HEK293 (cell line): ENCODE measurements around the gene GNPNAT1.
A peak's percentile ranks its signal among the peaks of the same experiment; 100 is the strongest.

Source experiments
- CTCF ChIA-PET: fragments of 350-600 bp; formaldehyde crosslinking; extraction: SDS; loops from one replicate; lab custom pipeline; 2021; ENCODE audit warnings: antibody characterized with exemption; lab: Yijun Ruan, JAX
- POLR2A ChIA-PET: fragments of 300-600 bp; formaldehyde crosslinking; extraction: SDS; loops from one replicate; lab custom pipeline; 2020; ENCODE audit warnings: antibody characterized with exemption, inconsistent platforms; lab: Yijun Ruan, JAX
- H3K27ac ChIP-seq: fragments of 200-500 bp; sonication (Bioruptor generic); 2 replicates; pipeline ENCODE4 v1.5.1; 2014; ENCODE audit warnings: low read depth, low read length, control low read depth, inconsistent platforms; ENCODE audit errors: extremely low read depth
- H3K36me3 ChIP-seq, 2 experiments: fragments of 200-500 bp in 1 of 2; sonication (Bioruptor generic) in 1 of 2; 1 replicate in 1 of 2; 2 replicates in 1 of 2; pipeline ENCODE4 v1.5.1; 2014 to 2017; ENCODE audit warnings: inconsistent platforms in 2 of 2, low read length in 2 of 2; ENCODE audit not compliant: control insufficient read depth in 2 of 2, insufficient read depth in 1 of 2
- H3K4me1 ChIP-seq: fragments of 200-500 bp; sonication (Bioruptor generic); 2 replicates; pipeline ENCODE4 v1.5.1; 2014; ENCODE audit warnings: mild to moderate bottlenecking, low read length, inconsistent platforms; ENCODE audit not compliant: control insufficient read depth, insufficient read depth
- H3K4me3 ChIP-seq: 2 replicates; pipeline ENCODE4 v1.5.1; 2011; ENCODE audit warnings: low read depth, mild to moderate bottlenecking, control low read depth, low read length, moderate library complexity
- H3K9me3 ChIP-seq: fragments of 200-500 bp; sonication (Bioruptor generic); 2 replicates; pipeline ENCODE4 v1.5.1; 2014; ENCODE audit warnings: low read depth, low read length, inconsistent platforms; ENCODE audit not compliant: control insufficient read depth, insufficient read depth
- BCL11A ChIP-seq: fragments of 450-650 bp; formaldehyde crosslinking; IDR thresholded peaks from 2 replicates; pipeline ENCODE4 v1.5.1; 2016; ENCODE audit warnings: low read depth, missing biosample characterization, missing genetic modification characterization
- ELK4 ChIP-seq: IDR thresholded peaks from 2 replicates; pipeline ENCODE4 v1.6.1; 2011; ENCODE audit warnings: mild to moderate bottlenecking, low read depth, low read length, borderline replicate concordance
- HOXD13 ChIP-seq: sonication (generic); formaldehyde crosslinking; IDR thresholded peaks from 2 replicates; pipeline ENCODE4 v1.8.0; 2022; ENCODE audit warnings: missing genetic modification reagents, borderline replicate concordance
- TRIM28 ChIP-seq: IDR thresholded peaks from 2 replicates; pipeline ENCODE4 v1.6.1; 2011; ENCODE audit warnings: low read length, control low read depth, borderline replicate concordance
- ZBTB7A ChIP-seq: fragments of 450-650 bp; formaldehyde crosslinking; IDR thresholded peaks from 2 replicates; pipeline ENCODE4 v1.5.1; 2016; ENCODE audit warnings: low read depth, missing biosample characterization, missing genetic modification characterization
- ZFP41 ChIP-seq: fragments of 450-650 bp; formaldehyde crosslinking; IDR thresholded peaks from 2 replicates; pipeline ENCODE4 v1.5.1; 2016; ENCODE audit warnings: missing biosample characterization, missing genetic modification characterization, borderline replicate concordance
- ZNF112 ChIP-seq: fragments of 450-650 bp; formaldehyde crosslinking; IDR thresholded peaks from 2 replicates; pipeline ENCODE4 v1.5.0; 2017; ENCODE audit warnings: missing biosample characterization, missing genetic modification characterization
- ZNF133 ChIP-seq: fragments of 450-650 bp; formaldehyde crosslinking; IDR thresholded peaks from 2 replicates; pipeline ENCODE4 v1.5.1; 2016; ENCODE audit warnings: missing biosample characterization, missing genetic modification characterization
- ZNF169 ChIP-seq: fragments of 450-650 bp; formaldehyde crosslinking; IDR thresholded peaks from 2 replicates; pipeline ENCODE4 v1.5.1; 2016; ENCODE audit warnings: missing biosample characterization, missing genetic modification characterization
- ZNF221 ChIP-seq: fragments of 450-650 bp; formaldehyde crosslinking; IDR thresholded peaks from 2 replicates; pipeline ENCODE4 v1.5.1; 2017; ENCODE audit warnings: missing biosample characterization, missing genetic modification characterization, borderline replicate concordance
- ZNF24 ChIP-seq: fragments of 450-650 bp; formaldehyde crosslinking; IDR thresholded peaks from 2 replicates; pipeline ENCODE4 v1.5.1; 2016; ENCODE audit warnings: missing biosample characterization, missing genetic modification characterization
- ZNF266 ChIP-seq: fragments of 450-650 bp; formaldehyde crosslinking; IDR thresholded peaks from 2 replicates; pipeline ENCODE4 v1.5.1; 2016; ENCODE audit warnings: missing biosample characterization, missing genetic modification characterization, low read depth
- ZNF335 ChIP-seq: fragments of 450-650 bp; formaldehyde crosslinking; conservative IDR thresholded peaks from 2 replicates; pipeline ENCODE4 v1.5.1; 2016; ENCODE audit warnings: missing biosample characterization, missing genetic modification characterization
- ZNF510 ChIP-seq: fragments of 450-650 bp; formaldehyde crosslinking; IDR thresholded peaks from 2 replicates; pipeline ENCODE4 v1.5.1; 2018; ENCODE audit warnings: mild to moderate bottlenecking, missing genetic modification characterization, missing biosample characterization; ENCODE audit not compliant: insufficient replicate concordance
- ZNF521 ChIP-seq: fragments of 450-650 bp; formaldehyde crosslinking; IDR thresholded peaks from 2 replicates; pipeline ENCODE4 v1.5.1; 2017; ENCODE audit warnings: missing biosample characterization, mild to moderate bottlenecking, missing genetic modification characterization
- ZNF558 ChIP-seq: fragments of 450-650 bp; formaldehyde crosslinking; IDR thresholded peaks from 2 replicates; pipeline ENCODE4 v1.5.1; 2016; ENCODE audit warnings: missing biosample characterization, missing genetic modification characterization
- ZNF560 ChIP-seq: fragments of 450-650 bp; formaldehyde crosslinking; IDR thresholded peaks from 2 replicates; pipeline ENCODE4 v1.5.1; 2017; ENCODE audit warnings: missing biosample characterization, missing genetic modification characterization, borderline replicate concordance
- ZNF610 ChIP-seq: fragments of 450-650 bp; formaldehyde crosslinking; IDR thresholded peaks from 2 replicates; pipeline ENCODE4 v1.5.1; 2016; ENCODE audit warnings: missing biosample characterization, missing genetic modification characterization, borderline replicate concordance
- ZNF664 ChIP-seq: fragments of 450-650 bp; formaldehyde crosslinking; IDR thresholded peaks from 2 replicates; pipeline ENCODE4 v1.5.1; 2016; ENCODE audit warnings: missing biosample characterization, missing genetic modification characterization
- ZNF747 ChIP-seq: fragments of 450-650 bp; formaldehyde crosslinking; IDR thresholded peaks from 2 replicates; pipeline ENCODE4 v1.5.1; 2016; ENCODE audit warnings: missing biosample characterization, missing genetic modification characterization
- ZSCAN23 ChIP-seq: fragments of 450-650 bp; formaldehyde crosslinking; IDR thresholded peaks from 2 replicates; pipeline ENCODE4 v1.5.1; 2016; ENCODE audit warnings: missing biosample characterization, missing genetic modification characterization
- ZXDB ChIP-seq: fragments of 450-650 bp; formaldehyde crosslinking; IDR thresholded peaks from 2 replicates; pipeline ENCODE4 v1.5.1; 2016; ENCODE audit warnings: missing biosample characterization, missing genetic modification characterization
- TF ChIP-seq, protein P1 (sequence below): fragments of 450-650 bp; formaldehyde crosslinking; IDR thresholded peaks from 2 replicates; pipeline ENCODE4 v1.5.1; 2016; ENCODE audit warnings: missing biosample characterization, missing genetic modification characterization
- TF ChIP-seq, protein P2 (sequence below): fragments of 450-650 bp; formaldehyde crosslinking; IDR thresholded peaks from 2 replicates; pipeline ENCODE4 v1.5.1; 2016; ENCODE audit warnings: missing biosample characterization, missing genetic modification characterization, borderline replicate concordance

Gene GNPNAT1

DNA sequence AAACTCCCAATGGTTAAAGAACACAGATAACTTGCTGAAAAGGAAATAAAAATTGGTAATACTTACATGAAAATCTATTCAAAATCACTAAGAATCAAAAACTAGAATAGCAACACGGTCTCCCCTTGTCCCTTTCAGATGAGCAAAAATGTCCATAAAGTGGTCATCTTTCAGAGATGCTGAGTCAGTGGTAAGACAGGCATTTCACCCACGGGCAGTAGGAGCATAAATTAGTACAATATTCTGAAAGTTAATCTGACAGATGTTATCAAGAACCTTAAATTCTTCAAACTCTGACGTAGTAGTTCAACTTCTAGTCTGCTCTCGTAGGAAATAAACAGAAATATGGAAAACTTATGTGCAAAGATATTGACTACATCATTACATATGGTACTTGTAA is 33.1 kb upstream of the GNPNAT1 start:
- Histone ChIP-seq H3K27ac (no peak overlapping the region), H3K9me3 (no peaks in the 10 kb centered on the region), H3K4me3 (no peak overlapping the region), H3K36me3 (no peaks in the 10 kb centered on the region), H3K4me1 (no peaks in the 10 kb centered on the region)
- POLR2A ChIA-PET: interaction anchor here (1.2 kb wide), 1 partner anchor 137 kb away, joined by 3 read pairs; no protein-coding TSS in a partner anchor
- CTCF ChIA-PET: interaction anchor here (0.6 to 3.2 kb wide), 9 partner anchors 8 to 642 kb away, joined by 3 to 29 read pairs (median 4); no protein-coding TSS in a partner anchor
- TF ChIP-seq ZNF266 (tag by site-specific recombination): 0 out of 2 replicates have a peak, but pooled peaks have one; percentile 8
- TF ChIP-seq ZNF335: no peak
- TF ChIP-seq ELK4: no peak

DNA sequence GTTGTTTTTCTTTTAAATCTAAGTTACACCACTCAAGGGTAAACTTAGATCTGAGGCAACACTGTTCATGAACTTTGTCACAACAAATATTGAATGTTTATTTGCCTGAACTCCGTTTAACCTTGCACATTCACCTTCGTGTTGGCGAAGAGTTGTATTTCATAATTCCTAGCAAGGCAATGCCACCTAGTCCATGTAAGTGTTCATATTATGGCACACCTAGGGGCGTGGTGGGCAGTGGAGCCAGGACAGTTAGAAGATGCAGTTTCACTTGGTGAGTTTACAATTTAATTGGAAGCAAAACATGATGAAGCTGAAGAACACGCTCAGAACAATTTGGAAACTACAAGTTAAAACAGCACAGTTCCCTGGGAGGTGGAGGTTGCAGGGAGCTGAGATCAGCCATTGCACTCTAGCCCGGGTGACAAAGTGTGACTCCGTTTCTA is 30.4 kb upstream of the GNPNAT1 start:
- CTCF ChIA-PET: interaction anchor here (0.6 to 2.7 kb wide), 5 partner anchors 131 to 243 kb away, joined by 3 to 18 read pairs (median 4); no protein-coding TSS in a partner anchor
- Histone ChIP-seq H3K27ac (no peak overlapping the region), H3K9me3 (no peaks in the 10 kb centered on the region), H3K36me3 (no peaks in the 10 kb centered on the region), H3K4me3 (no peak overlapping the region), H3K4me1 (no peaks in the 10 kb centered on the region)
- POLR2A ChIA-PET: no interaction called here
- TF ChIP-seq, protein P1, sequence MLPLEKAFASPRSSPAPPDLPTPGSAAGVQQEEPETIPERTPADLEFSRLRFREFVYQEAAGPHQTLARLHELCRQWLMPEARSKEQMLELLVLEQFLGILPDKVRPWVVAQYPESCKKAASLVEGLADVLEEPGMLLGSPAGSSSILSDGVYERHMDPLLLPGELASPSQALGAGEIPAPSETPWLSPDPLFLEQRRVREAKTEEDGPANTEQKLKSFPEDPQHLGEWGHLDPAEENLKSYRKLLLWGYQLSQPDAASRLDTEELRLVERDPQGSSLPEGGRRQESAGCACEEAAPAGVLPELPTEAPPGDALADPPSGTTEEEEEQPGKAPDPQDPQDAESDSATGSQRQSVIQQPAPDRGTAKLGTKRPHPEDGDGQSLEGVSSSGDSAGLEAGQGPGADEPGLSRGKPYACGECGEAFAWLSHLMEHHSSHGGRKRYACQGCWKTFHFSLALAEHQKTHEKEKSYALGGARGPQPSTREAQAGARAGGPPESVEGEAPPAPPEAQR (tag by site-specific recombination): no peak
- TF ChIP-seq ZNF510 (tag by site-specific recombination) (no peak), ZFP41 (no peak), ZNF221 (tag by site-specific recombination) (no peak), BCL11A (tag by site-specific recombination) (no peak), ZSCAN23 (tag by site-specific recombination) (no peak), ZNF560 (tag by site-specific recombination) (no peak), ZNF664 (tag by site-specific recombination) (no peak), ZXDB (tag by site-specific recombination) (no peak), TRIM28 (no peak), ZNF521 (tag by site-specific recombination) (no peak)
- TF ChIP-seq, protein P2, sequence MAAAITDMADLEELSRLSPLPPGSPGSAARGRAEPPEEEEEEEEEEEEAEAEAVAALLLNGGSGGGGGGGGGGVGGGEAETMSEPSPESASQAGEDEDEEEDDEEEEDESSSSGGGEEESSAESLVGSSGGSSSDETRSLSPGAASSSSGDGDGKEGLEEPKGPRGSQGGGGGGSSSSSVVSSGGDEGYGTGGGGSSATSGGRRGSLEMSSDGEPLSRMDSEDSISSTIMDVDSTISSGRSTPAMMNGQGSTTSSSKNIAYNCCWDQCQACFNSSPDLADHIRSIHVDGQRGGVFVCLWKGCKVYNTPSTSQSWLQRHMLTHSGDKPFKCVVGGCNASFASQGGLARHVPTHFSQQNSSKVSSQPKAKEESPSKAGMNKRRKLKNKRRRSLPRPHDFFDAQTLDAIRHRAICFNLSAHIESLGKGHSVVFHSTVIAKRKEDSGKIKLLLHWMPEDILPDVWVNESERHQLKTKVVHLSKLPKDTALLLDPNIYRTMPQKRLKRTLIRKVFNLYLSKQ: no peak

GRCh38 chr14:52808101-52808500 is 16.7 kb upstream of the GNPNAT1 start:
- TF ChIP-seq HOXD13 (no peak), ZNF24 (tag by site-specific recombination) (no peak), ZNF747 (tag by site-specific recombination) (no peak), ZNF558 (tag by site-specific recombination) (no peak), ZNF664 (tag by site-specific recombination) (no peak), ZNF112 (tag by site-specific recombination) (no peak), ZNF133 (tag by site-specific recombination) (no peak), ZNF169 (tag by site-specific recombination) (no peak), ZNF610 (tag by site-specific recombination) (no peak), ZBTB7A (tag by site-specific recombination) (no peak)
- TF ChIP-seq, all 188 proteins: peak for 0
- no peaks in the 10 kb centered on the region for H3K9me3 ChIP-seq
- no peak overlapping the region for H3K4me3 ChIP-seq
- CTCF ChIA-PET: no interaction called here
- no peaks in the 10 kb centered on the region for H3K4me1 ChIP-seq
- no peaks in the 10 kb centered on the region for H3K36me3 ChIP-seq
- POLR2A ChIA-PET: no interaction called here
- H3K27ac ChIP-seq: no peak overlapping the region
